ENCODE measurements around the gene GNRH2. TPM values are rescaled to one million over a fixed set of nuclear protein-coding genes. Genes with fewer than 3 reads are reported as not detected.

The GNRH2 gene
- total and polyA plus RNA-seq, 10 of the 15 experiments (the other 5 are each of a cell fraction or from before 2014, with no cell fraction given), result 0.12 to 0.85 (median 0.31) TPM; not detected in 7

GRCh38 chr20:3045816-3046676 lies 2.6 kb downstream of the GNRH2 start, which contains the start of gene MRPS26 (continued):
- TF ChIP-seq, protein P1, sequence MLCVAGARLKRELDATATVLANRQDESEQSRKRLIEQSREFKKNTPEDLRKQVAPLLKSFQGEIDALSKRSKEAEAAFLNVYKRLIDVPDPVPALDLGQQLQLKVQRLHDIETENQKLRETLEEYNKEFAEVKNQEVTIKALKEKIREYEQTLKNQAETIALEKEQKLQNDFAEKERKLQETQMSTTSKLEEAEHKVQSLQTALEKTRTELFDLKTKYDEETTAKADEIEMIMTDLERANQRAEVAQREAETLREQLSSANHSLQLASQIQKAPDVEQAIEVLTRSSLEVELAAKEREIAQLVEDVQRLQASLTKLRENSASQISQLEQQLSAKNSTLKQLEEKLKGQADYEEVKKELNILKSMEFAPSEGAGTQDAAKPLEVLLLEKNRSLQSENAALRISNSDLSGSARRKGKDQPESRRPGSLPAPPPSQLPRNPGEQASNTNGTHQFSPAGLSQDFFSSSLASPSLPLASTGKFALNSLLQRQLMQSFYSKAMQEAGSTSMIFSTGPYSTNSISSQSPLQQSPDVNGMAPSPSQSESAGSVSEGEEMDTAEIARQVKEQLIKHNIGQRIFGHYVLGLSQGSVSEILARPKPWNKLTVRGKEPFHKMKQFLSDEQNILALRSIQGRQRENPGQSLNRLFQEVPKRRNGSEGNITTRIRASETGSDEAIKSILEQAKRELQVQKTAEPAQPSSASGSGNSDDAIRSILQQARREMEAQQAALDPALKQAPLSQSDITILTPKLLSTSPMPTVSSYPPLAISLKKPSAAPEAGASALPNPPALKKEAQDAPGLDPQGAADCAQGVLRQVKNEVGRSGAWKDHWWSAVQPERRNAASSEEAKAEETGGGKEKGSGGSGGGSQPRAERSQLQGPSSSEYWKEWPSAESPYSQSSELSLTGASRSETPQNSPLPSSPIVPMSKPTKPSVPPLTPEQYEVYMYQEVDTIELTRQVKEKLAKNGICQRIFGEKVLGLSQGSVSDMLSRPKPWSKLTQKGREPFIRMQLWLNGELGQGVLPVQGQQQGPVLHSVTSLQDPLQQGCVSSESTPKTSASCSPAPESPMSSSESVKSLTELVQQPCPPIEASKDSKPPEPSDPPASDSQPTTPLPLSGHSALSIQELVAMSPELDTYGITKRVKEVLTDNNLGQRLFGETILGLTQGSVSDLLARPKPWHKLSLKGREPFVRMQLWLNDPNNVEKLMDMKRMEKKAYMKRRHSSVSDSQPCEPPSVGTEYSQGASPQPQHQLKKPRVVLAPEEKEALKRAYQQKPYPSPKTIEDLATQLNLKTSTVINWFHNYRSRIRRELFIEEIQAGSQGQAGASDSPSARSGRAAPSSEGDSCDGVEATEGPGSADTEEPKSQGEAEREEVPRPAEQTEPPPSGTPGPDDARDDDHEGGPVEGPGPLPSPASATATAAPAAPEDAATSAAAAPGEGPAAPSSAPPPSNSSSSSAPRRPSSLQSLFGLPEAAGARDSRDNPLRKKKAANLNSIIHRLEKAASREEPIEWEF (IDR thresholded peaks at IDR 0.05; ENCODE audit: insufficient replicate concordance, low read depth, low read length), result no peak
- peak; percentile 55 for TF ChIP-seq MYC (IDR thresholded peaks at IDR 0.05; ENCODE audit: insufficient read depth, insufficient read length, insufficient replicate concordance, low read length, severe bottlenecking)
- no peak for TF ChIP-seq ATF7 (IDR thresholded peaks at IDR 0.05; ENCODE audit: low read depth)
- TF ChIP-seq GATAD2B (conservative IDR thresholded peaks at IDR 0.05; ENCODE audit: low read depth), result peak; percentile 97
- peak; percentile 59; the same call in 1 of the 2 replicates for TF ChIP-seq PML (IDR thresholded peaks at IDR 0.05; ENCODE audit: low read length)
- no peak for TF ChIP-seq TCF7 (IDR thresholded peaks at IDR 0.05; ENCODE audit: borderline replicate concordance)
- no peak for TF ChIP-seq MEF2A (IDR thresholded peaks at IDR 0.05; ENCODE audit: insufficient read depth, low read depth, low read length)
- no peak for TF ChIP-seq USF1 (IDR thresholded peaks at IDR 0.05; ENCODE audit: borderline replicate concordance, extremely low read length, insufficient read depth, low read depth, low read length)
- no peak for TF ChIP-seq STAT3 (IDR thresholded peaks at IDR 0.05; ENCODE audit: low read depth, low read length)
- no peak for TF ChIP-seq ZNF622 (IDR thresholded peaks at IDR 0.05)
- TF ChIP-seq ZBTB11 (CRISPR knock-in tag; IDR thresholded peaks at IDR 0.05), result no peak
- peak; percentile 76 for TF ChIP-seq GABPA (IDR thresholded peaks at IDR 0.05; ENCODE audit: low read depth)
- TF ChIP-seq ETV6 (conservative IDR thresholded peaks at IDR 0.05 in 1 of 2, IDR thresholded peaks at IDR 0.05 in 1 of 2; ENCODE audit: borderline replicate concordance in 1 of 2, low read depth in 1 of 2), result no peak
- TF ChIP-seq FOXM1 (IDR thresholded peaks at IDR 0.05; ENCODE audit: low read depth, low read length), result no peak
- TF ChIP-seq ZNF274 (IDR thresholded peaks at IDR 0.05; ENCODE audit: insufficient read depth, insufficient read length), result no peak
- TF ChIP-seq ESRRA (IDR thresholded peaks at IDR 0.05; ENCODE audit: low read length), result 0 out of 2 replicates have a peak, but pooled peaks have one; percentile 9

All from GM12878 (cell line).